WTC11 (cell line): ENCODE measurements around the gene NCAPG.

Source experiments
- CTCF ChIP-seq: fragments of 200-600 bp; IDR thresholded peaks from 2 replicates; pipeline ENCODE4 v1.8.0; 2022; ENCODE audit warnings: antibody characterized with exemption
- E2F5 ChIP-seq: sonication (generic); formaldehyde crosslinking; IDR thresholded peaks from 2 replicates; pipeline ENCODE4 v1.8.1; 2022; ENCODE audit warnings: mild to moderate bottlenecking, moderate library complexity, missing genetic modification reagents
- FOXJ3 ChIP-seq: sonication (generic); formaldehyde crosslinking; IDR thresholded peaks from 2 replicates; pipeline ENCODE4 v1.9.0; 2021; ENCODE audit warnings: missing genetic modification reagents, mild to moderate bottlenecking, borderline replicate concordance
- GTF2I ChIP-seq: fragments of 250-450 bp; sonication (Bioruptor Pico); conservative IDR thresholded peaks from 2 replicates; pipeline ENCODE4 v1.4.0; 2021; ENCODE audit warnings: mild to moderate bottlenecking
- IRF2 ChIP-seq: sonication (generic); formaldehyde crosslinking; IDR thresholded peaks from 2 replicates; pipeline ENCODE4 v1.8.0; 2022; ENCODE audit warnings: low read depth, missing genetic modification reagents, borderline replicate concordance
- TEAD4 ChIP-seq: sonication (generic); formaldehyde crosslinking; IDR thresholded peaks from 2 replicates; pipeline ENCODE4 v1.8.0; 2022; ENCODE audit warnings: mild to moderate bottlenecking, missing genetic modification reagents
- ZBTB21 ChIP-seq: sonication (generic); formaldehyde crosslinking; IDR thresholded peaks from 2 replicates; pipeline ENCODE4 v1.8.1; 2023; ENCODE audit warnings: mild to moderate bottlenecking, missing genetic modification reagents, borderline replicate concordance

- TF ChIP-seq ZBTB21, result no peak
- TF ChIP-seq CTCF, result no peak
- TF ChIP-seq E2F5 (CRISPR knock-in tag), result no peak
- no peak for TF ChIP-seq IRF2 (CRISPR knock-in tag)
- TF ChIP-seq FOXJ3 (CRISPR knock-in tag), result no peak
- TF ChIP-seq TEAD4 (CRISPR knock-in tag), result no peak
- TF ChIP-seq GTF2I (CRISPR knock-in tag), result no peak
Measured at GRCh38 chr4:17771284-17771908, 39.4 kb upstream of the NCAPG start.
